GM11168 (cell line): ENCODE results near the gene SOBP.
"Not testable (repeated sequence)": the region's sequence is repeated elsewhere in the genome, so short reads cannot be mapped to it uniquely, and the experiment has no call there.

Experiments used
- in situ Hi-C: fragments of 300-500 bp; cut with MboI; formaldehyde crosslinking; loops from one replicate; pipeline ENCODE4 v1.12.0; 2022; ENCODE audit warnings: low sequenced_read_pairs; ENCODE audit not compliant: unreplicated experiment

The SOBP gene

GRCh38 chr6:107488174-107488874 is 1.6 kb upstream of the SOBP start:
- in situ Hi-C loops = no loop called here

- in situ Hi-C loops = no loop called here
These were observed 862 bp upstream of the SOBP start for GRCh38 chr6:107488875-107489635.

- in situ Hi-C loops = no loop called here
These were observed 735 bp downstream of the SOBP start for GRCh38 chr6:107490566-107491137.

- in situ Hi-C loops = no loop called here
These were observed 1.3 kb downstream of the SOBP start for GRCh38 chr6:107491138-107491609.

- in situ Hi-C loops = no loop called here
These were observed 2.1 kb downstream of the SOBP start for GRCh38 chr6:107491760-107492660.

- in situ Hi-C loops = no loop called here
These were observed 3.5 kb downstream of the SOBP start for GRCh38 chr6:107493158-107494057.

- in situ Hi-C loops = no loop called here
These were observed 5.3 kb downstream of the SOBP start for GRCh38 chr6:107495196-107495643.

GRCh38 chr6:107495971-107496370 is 6.1 kb downstream of the SOBP start:
- in situ Hi-C loops = no loop called here

- in situ Hi-C loops = no loop called here
These were observed 7.2 kb downstream of the SOBP start for GRCh38 chr6:107496892-107497684.

GRCh38 chr6:107504270-107505026 is 14.5 kb downstream of the SOBP start:
- in situ Hi-C loops = no loop called here

- in situ Hi-C loops = no loop called here
These were observed 16.2 kb downstream of the SOBP start for GRCh38 chr6:107506145-107506544.

GRCh38 chr6:107509506-107509905 is 19.6 kb downstream of the SOBP start:
- in situ Hi-C loops = no loop called here

- in situ Hi-C loops = no loop called here
These were observed 20.2 kb downstream of the SOBP start for GRCh38 chr6:107510108-107510507.

GRCh38 chr6:107511511-107511993 is 21.6 kb downstream of the SOBP start:
- in situ Hi-C loops = no loop called here

- in situ Hi-C loops = no loop called here
These were observed 23.3 kb downstream of the SOBP start for GRCh38 chr6:107513214-107513613.

GRCh38 chr6:107515955-107516354 is 26.0 kb downstream of the SOBP start:
- in situ Hi-C loops = no loop called here

GRCh38 chr6:107517274-107517673 is 27.4 kb downstream of the SOBP start:
- in situ Hi-C loops = no loop called here

- in situ Hi-C loops = not testable (repeated sequence)
These were observed 29.3 kb downstream of the SOBP start for GRCh38 chr6:107519224-107519623.
